Upper lobe of left lung (tissue), 4 donors: ENCODE results near the gene AMDHD2.

Experiments
- POLR2A ChIP-seq, 4 donors: fragments of 450-650 bp; IDR thresholded peaks; one replicate each; pipeline ENCODE4 v1.5.1; 2016 to 2017; ENCODE audit warnings: antibody characterized with exemption in 4 of 4, mild to moderate bottlenecking in 2 of 4
- TF ChIP-seq, protein P1 (sequence below), 6 experiments: fragments of 450-650 bp in 4 of 6; fragments of 200-600 bp in 2 of 6; sonication (generic) in 2 of 6; IDR thresholded peaks; one replicate each; pipeline ENCODE4 v1.5.1; 2016 to 2019; ENCODE audit warnings: antibody characterized with exemption in 6 of 6

- TF ChIP-seq, protein P1, sequence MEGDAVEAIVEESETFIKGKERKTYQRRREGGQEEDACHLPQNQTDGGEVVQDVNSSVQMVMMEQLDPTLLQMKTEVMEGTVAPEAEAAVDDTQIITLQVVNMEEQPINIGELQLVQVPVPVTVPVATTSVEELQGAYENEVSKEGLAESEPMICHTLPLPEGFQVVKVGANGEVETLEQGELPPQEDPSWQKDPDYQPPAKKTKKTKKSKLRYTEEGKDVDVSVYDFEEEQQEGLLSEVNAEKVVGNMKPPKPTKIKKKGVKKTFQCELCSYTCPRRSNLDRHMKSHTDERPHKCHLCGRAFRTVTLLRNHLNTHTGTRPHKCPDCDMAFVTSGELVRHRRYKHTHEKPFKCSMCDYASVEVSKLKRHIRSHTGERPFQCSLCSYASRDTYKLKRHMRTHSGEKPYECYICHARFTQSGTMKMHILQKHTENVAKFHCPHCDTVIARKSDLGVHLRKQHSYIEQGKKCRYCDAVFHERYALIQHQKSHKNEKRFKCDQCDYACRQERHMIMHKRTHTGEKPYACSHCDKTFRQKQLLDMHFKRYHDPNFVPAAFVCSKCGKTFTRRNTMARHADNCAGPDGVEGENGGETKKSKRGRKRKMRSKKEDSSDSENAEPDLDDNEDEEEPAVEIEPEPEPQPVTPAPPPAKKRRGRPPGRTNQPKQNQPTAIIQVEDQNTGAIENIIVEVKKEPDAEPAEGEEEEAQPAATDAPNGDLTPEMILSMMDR (IDR thresholded peaks at IDR 0.05): no peak
- TF ChIP-seq POLR2A (IDR thresholded peaks at IDR 0.05): peak in 1 of 4 donors; percentile 58
Measured at GRCh38 chr16:2515180-2515851, 4.9 kb upstream of the AMDHD2 start.
